Transverse colon (tissue), 4 donors: Measurements from ENCODE around the gene RHBDL1. TPM values are rescaled to one million over a fixed set of nuclear protein-coding genes. Genes with fewer than 3 reads are reported as not detected.
A peak's percentile ranks its signal among the peaks of the same experiment; 100 is the strongest.

Experiments
- DNase-seq: peaks from one replicate; pipeline ENCODE4 v3.0.0-alpha.2; 2019
- H3K27ac ChIP-seq, 4 donors: fragments of 200-600 bp; sonication (generic); 2 replicates each; pipeline ENCODE4 v1.5.1; 2016 to 2018; ENCODE audit warnings: inconsistent platforms in 4 of 4
- H3K27me3 ChIP-seq: fragments of 200-600 bp; sonication (generic); 2 replicates; pipeline ENCODE4 v1.5.1; 2017; ENCODE audit warnings: inconsistent platforms
- H3K36me3 ChIP-seq, 4 donors: fragments of 200-600 bp; sonication (generic); 2 replicates each; pipeline ENCODE4 v1.5.1; 2017 to 2019; ENCODE audit warnings: inconsistent platforms in 4 of 4
- H3K4me1 ChIP-seq, 4 donors: fragments of 200-600 bp; sonication (generic); 2 replicates each; pipeline ENCODE4 v1.5.1; 2017 to 2020; ENCODE audit warnings: inconsistent platforms in 4 of 4
- H3K4me3 ChIP-seq, 4 donors: fragments of 200-600 bp; sonication (generic); 1 replicate in 1 of 4; 2 replicates in 3 of 4; pipeline versions ENCODE4 v1.5.1 to v1.6.1; 2017 to 2019; ENCODE audit warnings: inconsistent platforms in 4 of 4
- H3K9me3 ChIP-seq, 2 donors: fragments of 200-600 bp; sonication (generic); 2 replicates each; pipeline ENCODE4 v1.5.1; 2017 to 2019; ENCODE audit warnings: inconsistent platforms in 2 of 2
- EP300 ChIP-seq: sonication (generic); formaldehyde crosslinking; IDR thresholded peaks from one replicate; pipeline ENCODE4 v1.6.1; 2017; ENCODE audit warnings: antibody characterized with exemption, low read depth
- POLR2A ChIP-seq: fragments of 450-650 bp; IDR thresholded peaks from one replicate; pipeline ENCODE4 v1.6.1; 2016; ENCODE audit warnings: antibody characterized with exemption, mild to moderate bottlenecking, moderate library complexity
- POLR2AphosphoS5 ChIP-seq, 3 donors: sonication (generic); formaldehyde crosslinking; IDR thresholded peaks; one replicate each; pipeline ENCODE4 v1.6.1; 2016; ENCODE audit warnings: antibody characterized with exemption in 3 of 3
- WGBS, 2 donors: methylation state at CpG; one replicate each; pipeline ENCODE4 v1.1.5; 2018; ENCODE audit warnings: low coverage in 1 of 2; 5-methylcytosine and 5-hydroxymethylcytosine counted together
- in situ Hi-C, 4 donors: fragments of 200-750 bp; cut with MboI; loops; one replicate each; pipeline versions ENCODE4 v1.15.0 to v1.15.1; 2017; ENCODE audit warnings: low sequenced_read_pairs in 3 of 4, low pct_ligation_motif_present in 1 of 4, low pct_unique_long_range_greater_than_20kb in 1 of 4
- intact Hi-C: fragments of 100-400 bp; cut with DNase I; formaldehyde crosslinking; loops from one replicate; pipeline ENCODE4 v1.15.1; 2023; ENCODE audit warnings: low total_unique reads
- total RNA-seq, 4 donors: library from RNA; depleted of rRNA; stranded (reverse); fragments of >200 nt; gene quantifications; one replicate each; pipeline ENCODE4 v1.1.0, GENCODE V29; 2016
- TF ChIP-seq, protein P1 (sequence below), 5 experiments: fragments of 200-600 bp in 3 of 5; fragments of 450-650 bp in 2 of 5; sonication (generic) in 3 of 5; IDR thresholded peaks; 1 replicate in 2 of 5; 2 replicates in 3 of 5; pipeline ENCODE4 v1.5.1; 2016 to 2017; ENCODE audit warnings: antibody characterized with exemption in 5 of 5, inconsistent platforms in 3 of 5, mild to moderate bottlenecking in 2 of 5, moderate library complexity in 1 of 5

RHBDL1 gene
- total RNA-seq, 4 donors from 2014 or later: 1.8 to 39.3 (median 8.1) TPM

DNA sequence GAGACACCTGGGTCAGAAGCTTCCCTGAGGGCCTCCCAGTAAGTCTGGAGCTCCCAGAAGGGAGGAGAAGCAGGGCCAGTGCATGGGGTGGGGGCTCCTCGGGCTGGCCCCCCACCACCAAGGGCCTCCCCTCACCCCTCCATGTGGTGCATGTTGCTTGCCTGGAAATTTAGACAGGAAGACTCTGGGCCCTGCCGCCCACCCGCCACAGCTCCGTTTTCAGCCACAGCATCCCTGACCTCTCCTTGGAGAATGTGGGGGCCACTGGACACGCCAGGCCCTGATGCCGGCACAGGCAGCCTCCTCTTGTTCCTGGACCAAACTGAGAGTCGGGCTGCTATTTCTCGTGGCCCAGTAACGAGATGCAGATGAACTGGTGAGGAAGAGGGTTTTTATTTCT lies 36.6 kb upstream of the RHBDL1 start:
- DNase-seq: no peak
- TF ChIP-seq, protein P1, sequence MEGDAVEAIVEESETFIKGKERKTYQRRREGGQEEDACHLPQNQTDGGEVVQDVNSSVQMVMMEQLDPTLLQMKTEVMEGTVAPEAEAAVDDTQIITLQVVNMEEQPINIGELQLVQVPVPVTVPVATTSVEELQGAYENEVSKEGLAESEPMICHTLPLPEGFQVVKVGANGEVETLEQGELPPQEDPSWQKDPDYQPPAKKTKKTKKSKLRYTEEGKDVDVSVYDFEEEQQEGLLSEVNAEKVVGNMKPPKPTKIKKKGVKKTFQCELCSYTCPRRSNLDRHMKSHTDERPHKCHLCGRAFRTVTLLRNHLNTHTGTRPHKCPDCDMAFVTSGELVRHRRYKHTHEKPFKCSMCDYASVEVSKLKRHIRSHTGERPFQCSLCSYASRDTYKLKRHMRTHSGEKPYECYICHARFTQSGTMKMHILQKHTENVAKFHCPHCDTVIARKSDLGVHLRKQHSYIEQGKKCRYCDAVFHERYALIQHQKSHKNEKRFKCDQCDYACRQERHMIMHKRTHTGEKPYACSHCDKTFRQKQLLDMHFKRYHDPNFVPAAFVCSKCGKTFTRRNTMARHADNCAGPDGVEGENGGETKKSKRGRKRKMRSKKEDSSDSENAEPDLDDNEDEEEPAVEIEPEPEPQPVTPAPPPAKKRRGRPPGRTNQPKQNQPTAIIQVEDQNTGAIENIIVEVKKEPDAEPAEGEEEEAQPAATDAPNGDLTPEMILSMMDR (IDR thresholded peaks at IDR 0.05): no peak
- TF ChIP-seq EP300 (no peak), POLR2AphosphoS5 (IDR thresholded peaks at IDR 0.05) (no peak), POLR2A (no peak)
- Histone ChIP-seq H3K4me1 (peaks cover 22 to 40% (median 35%) of the 10 kb centered on the region in 4 donors), H3K9me3 (no peaks in the 10 kb centered on the region), H3K27ac (no peak overlapping the region), H3K4me3 (no peak overlapping the region), H3K27me3 (no peaks in the 10 kb centered on the region), H3K36me3 (no peaks in the 10 kb centered on the region)
- 82 to 93% methylated on average over 5 to 8 of the region's 9 CpGs for WGBS, 2 donors
- in situ Hi-C loops (no loop called here), intact Hi-C loops (no loop called here)

DNA sequence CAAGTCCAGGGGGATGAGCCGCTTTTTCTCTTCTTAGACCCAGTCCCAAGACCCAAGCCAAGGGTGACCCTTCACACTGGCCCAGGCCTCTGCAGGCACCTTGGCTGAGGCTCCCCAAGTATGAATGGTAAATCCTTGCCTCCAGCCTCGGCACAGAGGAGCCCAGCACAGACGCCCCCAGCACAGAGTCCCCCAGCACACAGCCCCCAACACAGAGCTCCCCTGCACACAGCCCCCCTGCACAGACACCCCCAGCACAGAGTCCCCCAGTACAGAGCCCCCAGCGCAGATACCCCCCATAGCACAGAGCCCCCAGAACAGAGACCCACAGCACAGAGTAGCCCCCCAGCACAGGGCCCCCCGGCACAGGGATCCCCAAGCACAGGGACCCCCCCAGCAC lies 34.9 kb upstream of the RHBDL1 start:
- H3K9me3 ChIP-seq: no peaks in the 10 kb centered on the region
- H3K4me3 ChIP-seq: peak overlapping the region in 1 of 4 donors; percentile 85
- H3K36me3 ChIP-seq: no peaks in the 10 kb centered on the region
- H3K4me1 ChIP-seq: peaks cover 19 to 45% (median 43%) of the 10 kb centered on the region in 4 donors
- no peak for DNase-seq
- H3K27ac ChIP-seq: peak overlapping the region in 3 of 4 donors; percentile 93 to 95 (median 95)
- intact Hi-C loops: no loop called here
- in situ Hi-C loops: no loop called here
- no peaks in the 10 kb centered on the region for H3K27me3 ChIP-seq
- no peak for TF ChIP-seq EP300
- TF ChIP-seq POLR2A: no peak
- TF ChIP-seq, protein P1 (IDR thresholded peaks at IDR 0.05): no peak
- TF ChIP-seq POLR2AphosphoS5 (IDR thresholded peaks at IDR 0.05): no peak
- WGBS, 2 donors: 80% methylated on average over 4 of the region's 5 CpGs; no CpG with 5 or more reads in 1 of the 2 donors

DNA sequence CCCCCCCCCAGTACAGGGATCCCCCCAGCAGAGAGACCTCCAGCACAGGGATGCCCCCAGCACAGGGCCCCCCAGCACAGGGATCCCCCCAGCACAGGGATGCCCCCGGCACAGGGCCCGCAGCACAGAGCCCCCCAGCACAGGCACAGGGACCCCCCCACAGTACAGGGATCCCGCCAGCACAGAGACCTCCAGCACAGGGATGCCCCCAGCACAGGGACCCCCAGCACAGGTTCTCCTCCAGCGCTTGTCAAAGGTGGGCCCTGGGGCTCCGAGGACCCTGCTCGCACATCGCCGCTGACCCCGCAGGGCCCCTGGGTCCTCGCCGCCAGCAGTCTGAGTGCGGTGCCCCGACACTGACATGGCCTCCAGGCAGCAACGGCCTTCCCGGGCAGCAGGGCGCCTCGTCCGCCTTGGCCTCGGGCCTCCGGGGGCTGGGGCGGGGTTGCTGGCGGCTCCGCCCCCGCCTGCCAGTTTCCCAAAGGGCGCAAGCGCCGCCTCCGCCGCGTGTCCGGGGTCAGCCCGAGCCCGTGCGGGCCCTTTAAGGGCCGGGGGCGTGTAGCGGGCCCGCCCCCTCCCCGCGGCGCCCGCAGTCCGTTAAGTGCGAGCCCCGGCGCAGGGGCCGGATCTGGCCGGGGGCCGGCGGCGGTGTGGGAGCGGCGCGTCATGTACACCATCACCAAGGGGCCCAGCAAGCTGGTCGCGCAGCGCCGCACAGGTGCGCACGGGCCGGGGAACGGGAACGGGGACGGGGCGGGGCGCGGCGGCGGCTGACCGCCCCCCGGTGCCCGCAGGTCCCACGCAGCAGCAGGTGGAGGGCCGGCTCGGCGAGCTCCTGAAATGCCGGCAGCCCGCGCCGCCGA lies 33.9 kb upstream of the RHBDL1 start, which contains the start of gene MCRIP2:
Gene MCRIP2, plus strand, starts transcription at position 503 of the 863 bp plus-strand sequence. Its CDS starts 164 bp downstream, at position 667.
- no peak for TF ChIP-seq EP300
- peak; percentile 81 for TF ChIP-seq POLR2A
- peak; percentile 36 to 86 (median 82) for TF ChIP-seq POLR2AphosphoS5 (IDR thresholded peaks at IDR 0.05)
- TF ChIP-seq, protein P1 (IDR thresholded peaks at IDR 0.05): no peak
- WGBS, 2 donors: 1% methylated on average over 42 of the region's 81 CpGs; no CpG with 5 or more reads in 1 of the 2 donors
- peak; percentile 93 for DNase-seq
- peaks cover 23 to 52% (median 50%) of the 10 kb centered on the region in 4 donors for H3K4me1 ChIP-seq
- H3K4me3 ChIP-seq: peak within 1 kb of the TSS; percentile 84 to 96 (median 88)
- H3K27ac ChIP-seq: peak within 1 kb of the TSS; percentile 93 to 96 (median 95)
- H3K27me3 ChIP-seq: no peaks in the 10 kb centered on the region
- no peaks in the 10 kb centered on the region for H3K9me3 ChIP-seq
- intact Hi-C loops (no loop called here), in situ Hi-C loops (no loop called here)
- H3K36me3 ChIP-seq: no peaks in the 10 kb centered on the region
